K562 (cell line): Measurements from ENCODE around the gene ATXN1. TPM values are rescaled to one million over a fixed set of nuclear protein-coding genes. Genes with fewer than 3 reads are reported as not detected.
A peak's percentile ranks its signal among the peaks of the same experiment; 100 is the strongest.

Experiments
- COPS2 ChIP-seq: fragments of 450-650 bp; conservative IDR thresholded peaks from 2 replicates; pipeline ENCODE4 v1.6.1; 2016; ENCODE audit warnings: mild to moderate bottlenecking, moderate library complexity
- CREM ChIP-seq: IDR thresholded peaks from 2 replicates; pipeline ENCODE4 v1.6.1; 2014; ENCODE audit warnings: antibody characterized with exemption, low read depth
- CTBP1 ChIP-seq: fragments of 450-650 bp; IDR thresholded peaks from 2 replicates; pipeline ENCODE4 v1.6.1; 2016; ENCODE audit warnings: borderline replicate concordance
- FOXK2 ChIP-seq, 2 experiments: fragments of 450-650 bp; IDR thresholded peaks in 1 of 2; conservative IDR thresholded peaks in 1 of 2; 2 replicates each; pipeline ENCODE4 v1.6.1; 2016; ENCODE audit warnings: low read depth in 2 of 2, mild to moderate bottlenecking in 1 of 2
- FOXM1 ChIP-seq, 2 experiments: fragments of 450-650 bp in 1 of 2; sonication (generic) in 1 of 2; formaldehyde crosslinking in 1 of 2; IDR thresholded peaks; 2 replicates each; pipeline versions ENCODE4 v1.6.1 to v1.9.0; 2017 to 2022; ENCODE audit warnings: low read depth in 2 of 2, mild to moderate bottlenecking in 2 of 2, missing genetic modification reagents in 1 of 2, moderate library complexity in 1 of 2
- GATAD2A ChIP-seq: fragments of 450-650 bp; IDR thresholded peaks from 2 replicates; pipeline ENCODE4 v1.6.1; 2017
- HNRNPK ChIP-seq: fragments of 200-400 bp; formaldehyde crosslinking; IDR thresholded peaks from one replicate; pipeline ENCODE4 v1.6.1; 2018; ENCODE audit warnings: mild to moderate bottlenecking, low read depth, low read length; ENCODE audit not compliant: poor library complexity, severe bottlenecking
- IRF9 ChIP-seq: fragments of 450-650 bp; IDR thresholded peaks from 2 replicates; pipeline ENCODE4 v1.6.1; 2016; ENCODE audit warnings: missing biosample characterization, missing genetic modification characterization
- NEUROD1 ChIP-seq: fragments of 150-350 bp; IDR thresholded peaks from 2 replicates; pipeline ENCODE4 v1.6.1; 2014; ENCODE audit warnings: borderline replicate concordance, low read length, low read depth; ENCODE audit not compliant: partially characterized antibody
- NR1H2 ChIP-seq: sonication (generic); formaldehyde crosslinking; IDR thresholded peaks from 2 replicates; pipeline ENCODE4 v1.4.0; 2020; ENCODE audit warnings: mild to moderate bottlenecking, missing genetic modification reagents
- PML ChIP-seq: IDR thresholded peaks from 2 replicates; pipeline ENCODE4 v1.6.1; 2012; ENCODE audit warnings: low read length, inconsistent platforms
- POLR2A ChIP-seq: fragments of 450-650 bp; conservative IDR thresholded peaks from 2 replicates; pipeline ENCODE4 v1.6.1; 2016
- RB1 ChIP-seq: fragments of 450-650 bp; IDR thresholded peaks from 2 replicates; pipeline ENCODE4 v1.6.1; 2017; ENCODE audit warnings: low read depth, mild to moderate bottlenecking
- SAFB2 ChIP-seq: fragments of 200-400 bp; formaldehyde crosslinking; IDR thresholded peaks from 2 replicates; pipeline ENCODE4 v1.6.1; 2018; ENCODE audit warnings: borderline replicate concordance, low read length, low read depth, moderate library complexity; ENCODE audit not compliant: severe bottlenecking
- SIX5 ChIP-seq, 2 experiments: IDR thresholded peaks; 2 replicates each; pipeline ENCODE4 v1.6.1; 2011; ENCODE audit warnings: low read length in 2 of 2, borderline replicate concordance in 1 of 2, low read depth in 1 of 2, mild to moderate bottlenecking in 1 of 2, moderate library complexity in 1 of 2; ENCODE audit not compliant: insufficient read depth in 1 of 2
- TBL1XR1 ChIP-seq, 2 experiments: IDR thresholded peaks; 2 replicates each; pipeline ENCODE4 v1.6.1; 2012; ENCODE audit warnings: improper control_type of control experiment in 2 of 2, low read length in 2 of 2, mild to moderate bottlenecking in 1 of 2
- TBP ChIP-seq: optimal IDR thresholded peaks from 2 replicates; pipeline ENCODE3; 2011; ENCODE audit warnings: low read depth, low read length, improper control_type of control experiment
- VEZF1 ChIP-seq: fragments of 200-800 bp; sonication (Bioruptor generic); IDR thresholded peaks from 2 replicates; pipeline ENCODE4 v1.6.1; 2017; ENCODE audit warnings: missing genetic modification characterization, missing compliant biosample characterization
- ZNF24 ChIP-seq: fragments of 450-650 bp; IDR thresholded peaks from 2 replicates; pipeline ENCODE4 v1.6.1; 2016
- ZNF282 ChIP-seq: sonication (generic); formaldehyde crosslinking; IDR thresholded peaks from 2 replicates; pipeline ENCODE4 v1.8.1; 2023; ENCODE audit warnings: missing genetic modification reagents
- ZNF699 ChIP-seq: fragments of 250-450 bp; sonication (Bioruptor Pico); IDR thresholded peaks from 2 replicates; pipeline ENCODE4 v1.8.0; 2021; ENCODE audit warnings: mild to moderate bottlenecking, moderate library complexity; ENCODE audit not compliant: insufficient replicate concordance
- ZNF717 ChIP-seq: fragments of 250-450 bp; sonication (Bioruptor Pico); IDR thresholded peaks from 2 replicates; pipeline ENCODE4 v1.5.0; 2021
- polyA plus RNA-seq, 8 experiments: library from polyadenylated mRNA; depleted of rRNA in 4 of 8; stranded (reverse) in 5 of 8; unstranded in 3 of 8; fragments of >200 nt; fragmentation: Nextera tagmentation in 2 of 8; fragmentation: Illumina TruSeq in 1 of 8; extraction: Ambion mirVana in 2 of 8; extraction: Trizol in 1 of 8; gene quantifications; 2 replicates each; pipeline versions ENCODE4 v1.2.1 to v1.2.3, GENCODE V29; 2011 to 2014; ENCODE audit warnings: inconsistent platforms in 1 of 8, missing spikeins in 1 of 8
- total RNA-seq, 7 experiments: library from RNA; depleted of rRNA in 6 of 7; stranded (reverse); fragments of >200 nt in 6 of 7; fragmentation: Illumina TruSeq in 2 of 7; extraction: Trizol in 2 of 7; gene quantifications; 2 replicates each; pipeline versions ENCODE4 v1.2.1 to v1.2.3, GENCODE V29; 2011 to 2021; ENCODE audit warnings: low replicate concordance in 1 of 7
- TF ChIP-seq, protein P1 (sequence below), 2 experiments: fragments of 450-650 bp in 1 of 2; sonication (generic) in 1 of 2; formaldehyde crosslinking in 1 of 2; IDR thresholded peaks in 1 of 2; conservative IDR thresholded peaks in 1 of 2; 2 replicates each; pipeline versions ENCODE4 v1.6.1 to v1.8.1; 2016 to 2023; ENCODE audit warnings: mild to moderate bottlenecking in 2 of 2, moderate library complexity in 2 of 2, inconsistent platforms in 1 of 2, missing genetic modification reagents in 1 of 2

The ATXN1 gene
- total and polyA plus RNA-seq, 9 of the 15 experiments (the other 6 are each of a cell fraction or from before 2014, with no cell fraction given), result under 0.01 to 1.2 (median 0.58) TPM

- no peak for TF ChIP-seq TBL1XR1 (IDR thresholded peaks at IDR 0.05; ENCODE audit: low read length in 2 of 2)
- peak; percentile 82 for TF ChIP-seq CTBP1
- no peak for TF ChIP-seq SIX5 (IDR thresholded peaks at IDR 0.05; ENCODE audit: borderline replicate concordance in 1 of 2, insufficient read depth in 1 of 2, low read depth in 1 of 2, low read length in 2 of 2)
- no peak for TF ChIP-seq POLR2A
- TF ChIP-seq VEZF1 (CRISPR knock-in tag), result peak; percentile 91
- TF ChIP-seq TBP, result peak; percentile 29
- TF ChIP-seq, protein P1, sequence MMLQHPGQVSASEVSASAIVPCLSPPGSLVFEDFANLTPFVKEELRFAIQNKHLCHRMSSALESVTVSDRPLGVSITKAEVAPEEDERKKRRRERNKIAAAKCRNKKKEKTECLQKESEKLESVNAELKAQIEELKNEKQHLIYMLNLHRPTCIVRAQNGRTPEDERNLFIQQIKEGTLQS (IDR thresholded peaks at IDR 0.05), result peak; percentile 11; the same call in 1 of the 2 replicates
- TF ChIP-seq, protein P1 (CRISPR knock-in tag; conservative IDR thresholded peaks at IDR 0.05), result no peak
- TF ChIP-seq ZNF699 (CRISPR knock-in tag), result no peak
- no peak for TF ChIP-seq ZNF717 (CRISPR knock-in tag)
- TF ChIP-seq ZNF24, result no peak
- no peak for TF ChIP-seq PML
- TF ChIP-seq NR1H2 (CRISPR knock-in tag), result no peak
- TF ChIP-seq SAFB2, result no peak
- TF ChIP-seq FOXM1 (IDR thresholded peaks at IDR 0.05; ENCODE audit: low read depth), result no peak
- TF ChIP-seq FOXM1 (CRISPR knock-in tag; IDR thresholded peaks at IDR 0.05; ENCODE audit: low read depth), result 0 out of 2 replicates have a peak, but pooled peaks have one; percentile 46
- TF ChIP-seq GATAD2A, result no peak
- peak; percentile 55 for TF ChIP-seq RB1
- TF ChIP-seq HNRNPK, result no peak
- no peak for TF ChIP-seq COPS2
- TF ChIP-seq NEUROD1, result peak; percentile 10
- peak; percentile 5; the same call in 1 of the 2 replicates for TF ChIP-seq CREM
- TF ChIP-seq FOXK2 (conservative IDR thresholded peaks at IDR 0.05 in 1 of 2, IDR thresholded peaks at IDR 0.05 in 1 of 2; ENCODE audit: low read depth in 2 of 2), result no peak
- no peak for TF ChIP-seq IRF9 (tag)
- no peak for TF ChIP-seq ZNF282
These were observed 409 bp upstream of the ATXN1 start (continued) for GRCh38 chr6:16761471-16762267.
